Heart left ventricle (tissue), 13 donors: Measurements from ENCODE around the gene SFPQ.

Source experiments
- CTCF ChIP-seq, 12 donors: fragments of 200-600 bp; sonication (generic) in 4 of 12; IDR thresholded peaks; one replicate each; pipeline versions ENCODE4 v1.5.0 to v1.8.0; 2018 to 2022; ENCODE audit warnings: antibody characterized with exemption in 12 of 12, mild to moderate bottlenecking in 5 of 12
- POLR2A ChIP-seq, 2 donors: fragments of 450-650 bp; IDR thresholded peaks; one replicate each; pipeline ENCODE4 v1.6.1; 2017; ENCODE audit warnings: antibody characterized with exemption in 2 of 2, mild to moderate bottlenecking in 2 of 2, moderate library complexity in 2 of 2
- donor health status: ischemic (EF 13 %, LVEDD 7.1; RV severe dilation, severe dysfunction).
- donor health status: DM: no; HTN: yes; CAD: no.
- donor health status: DM: no; HTN: no; CAD: no.
- donor health status: ischemic (EF 25% LVEDD 6.9; RV normal size, moderate dysfunction).
- donor health status: ischemic (EF 25% LVEDD 5.7; RV mildly dilated, moderate dysfunction).
- donor health status: ischemic (EF 35%, LVEDD 5.7; RV mildly dilated, moderate dysfunction).
- donor health status: nonischemic (EF 11% LVEDD 7.7; RV severe dilation, severe dysfunction).
- donor health status: DM: yes; HTN: yes; CAD: no.
- donor health status: PGD.
- donor health status: ischemic (EF 29% LVEDD 5.4; RV normal size, mild dysfunction).
- donor health status: nonischemic (EF 23%, LVEDD 6.1; RV moderate dilation, normal function).

DNA sequence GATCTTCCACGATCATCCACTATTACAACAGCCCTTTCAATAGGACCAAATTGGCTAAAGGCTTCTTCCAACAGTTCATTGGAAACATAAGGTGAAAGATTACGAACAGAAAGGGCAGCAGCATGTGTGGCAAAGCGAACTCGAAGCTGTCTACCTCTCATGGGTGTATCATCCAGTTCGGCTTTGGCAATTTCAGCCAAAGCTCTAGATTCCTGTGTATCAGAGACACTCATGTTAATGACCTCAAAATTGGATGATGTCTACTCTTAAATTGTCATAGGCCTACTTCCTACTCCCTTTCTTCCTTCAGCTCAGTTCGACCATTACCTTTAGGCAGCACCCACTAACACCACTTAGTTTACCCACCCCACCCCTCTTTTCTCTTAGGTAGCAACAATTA is 2.2 kb downstream of the SFPQ start:
- TF ChIP-seq CTCF (IDR thresholded peaks at IDR 0.05) (no peak), POLR2A (IDR thresholded peaks at IDR 0.05) (no peak)
